Measurements from ENCODE around the gene IKBIP. TPM values are rescaled to one million over a fixed set of nuclear protein-coding genes. Genes with fewer than 3 reads are reported as not detected.

IKBIP gene
- total RNA-seq = 10.8 and 11.4 TPM in 2 replicates
- long read RNA-seq, partial matches to known transcripts = 0 of 2 reads
- long read RNA-seq, other reads (novel, unspliced or antisense) = 1 of 2 reads

GRCh38 chr12:98644712-98645571 is at the start of gene IKBIP, which contains the start of gene APAF1:
IKBIP (minus strand) TSS chr12:98644788; CDS start chr12:98644701, 87 bp downstream.
APAF1 (plus strand) TSS chr12:98645290; CDS start chr12:98648360, 3,070 bp downstream.
- Mint-ChIP-seq H3K4me1 (ENCODE audit: low read depth) (peaks cover 9% of the 10 kb centered on the region), H3K27ac (peak within 1 kb of the TSS; percentile 96), H3K27me3 (no peaks in the 10 kb centered on the region), H3K9me3 (ENCODE audit: low read depth) (no peaks in the 10 kb centered on the region), H3K4me3 (ENCODE audit: low read depth) (peak within 1 kb of the TSS; percentile 95), H3K36me3 (ENCODE audit: insufficient read depth) (peaks cover 5% of the 10 kb centered on the region)
- TF ChIP-seq CTCF (IDR thresholded peaks at IDR 0.05; ENCODE audit: unreplicated experiment) = no peak
- peak; percentile 97 for DNase-seq (ENCODE audit: low spot score, unreplicated experiment)

GRCh38 chr12:98691351-98691750 is 46.8 kb upstream of the IKBIP start:
- Mint-ChIP-seq H3K4me1 (ENCODE audit: low read depth) (no peaks in the 10 kb centered on the region), H3K9me3 (ENCODE audit: low read depth) (no peaks in the 10 kb centered on the region), H3K4me3 (ENCODE audit: low read depth) (no peak overlapping the region), H3K27ac (no peak overlapping the region), H3K27me3 (no peaks in the 10 kb centered on the region), H3K36me3 (ENCODE audit: insufficient read depth) (peaks cover 27% of the 10 kb centered on the region)
- TF ChIP-seq CTCF (IDR thresholded peaks at IDR 0.05; ENCODE audit: unreplicated experiment) = no peak
- no peak for DNase-seq (ENCODE audit: low spot score, unreplicated experiment)

GRCh38 chr12:98686603-98687002 is 42.0 kb upstream of the IKBIP start:
- no peaks in the 10 kb centered on the region for H3K27me3 Mint-ChIP-seq
- H3K9me3 Mint-ChIP-seq (ENCODE audit: low read depth) = no peaks in the 10 kb centered on the region
- TF ChIP-seq CTCF (IDR thresholded peaks at IDR 0.05; ENCODE audit: unreplicated experiment) = no peak
- peaks cover 24% of the 10 kb centered on the region for H3K36me3 Mint-ChIP-seq (ENCODE audit: insufficient read depth)
- H3K27ac Mint-ChIP-seq = no peak overlapping the region
- no peak for DNase-seq (ENCODE audit: low spot score, unreplicated experiment)
- H3K4me3 Mint-ChIP-seq (ENCODE audit: low read depth) = no peak overlapping the region
- no peaks in the 10 kb centered on the region for H3K4me1 Mint-ChIP-seq (ENCODE audit: low read depth)

- Mint-ChIP-seq H3K27me3 (no peaks in the 10 kb centered on the region), H3K4me3 (ENCODE audit: low read depth) (no peak overlapping the region), H3K36me3 (ENCODE audit: insufficient read depth) (peaks cover 22% of the 10 kb centered on the region), H3K4me1 (ENCODE audit: low read depth) (no peaks in the 10 kb centered on the region), H3K27ac (no peak overlapping the region), H3K9me3 (ENCODE audit: low read depth) (no peaks in the 10 kb centered on the region)
- TF ChIP-seq CTCF (IDR thresholded peaks at IDR 0.05; ENCODE audit: unreplicated experiment) = no peak
- no peak for DNase-seq (ENCODE audit: low spot score, unreplicated experiment)
These were observed 39.6 kb upstream of the IKBIP start for GRCh38 chr12:98684199-98684598.

GRCh38 chr12:98679611-98680005 is 35.0 kb upstream of the IKBIP start:
- DNase-seq (ENCODE audit: low spot score, unreplicated experiment) = no peak
- Mint-ChIP-seq H3K4me1 (ENCODE audit: low read depth) (no peaks in the 10 kb centered on the region), H3K27me3 (no peaks in the 10 kb centered on the region), H3K9me3 (ENCODE audit: low read depth) (no peaks in the 10 kb centered on the region), H3K27ac (no peak overlapping the region), H3K4me3 (ENCODE audit: low read depth) (no peak overlapping the region), H3K36me3 (ENCODE audit: insufficient read depth) (peaks cover 16% of the 10 kb centered on the region)
- TF ChIP-seq CTCF (IDR thresholded peaks at IDR 0.05; ENCODE audit: unreplicated experiment) = no peak

Data from progenitor cell of endocrine pancreas (in vitro differentiated cells).